Measurements from ENCODE around the gene BEST1. TPM values are rescaled to one million over a fixed set of nuclear protein-coding genes. Genes with fewer than 3 reads are reported as not detected.
A peak's percentile ranks its signal among the peaks of the same experiment; 100 is the strongest.

Gene BEST1
- total and polyA plus RNA-seq, 12 donors, result 0.39 to 4.9 (median 1.5) TPM

- intact Hi-C loops (cut with DNase I), result no loop called here
- no peak for DNase-seq
- ATAC-seq, result peak in 3 of 8 donors; percentile 16 to 24 (median 17)
- TF ChIP-seq CTCF (IDR thresholded peaks at IDR 0.05), result no peak
- Histone ChIP-seq H3K27me3 (no peaks in the 10 kb centered on the region), H3K36me3 (peaks cover 0 to 26% (median 5%) of the 10 kb centered on the region in 9 donors), H3K4me1 (peaks cover 10 to 60% (median 32%) of the 10 kb centered on the region in 9 donors), H3K4me3 (no peak overlapping the region), H3K9me3 (no peaks in the 10 kb centered on the region), H3K27ac (peak overlapping the region in 6 of 10 donors; percentile 19 to 65 (median 49))
- 76 to 79% methylated on average over 13 of the region's 13 CpGs for WGBS, 2 donors
These were observed 39.7 kb upstream of the BEST1 start for GRCh38 chr11:61910187-61911127.

GRCh38 chr11:61911128-61911700 is 38.9 kb upstream of the BEST1 start:
- WGBS, 2 donors, result 68 to 74% methylated on average over 7 of the region's 7 CpGs
- Histone ChIP-seq H3K4me3 (no peak overlapping the region), H3K4me1 (peaks cover 10 to 61% (median 32%) of the 10 kb centered on the region in 9 donors), H3K9me3 (no peaks in the 10 kb centered on the region), H3K27ac (peak overlapping the region in 7 of 10 donors; percentile 1 to 65 (median 48)), H3K27me3 (peaks cover 0 to under 1% (median 0%) of the 10 kb centered on the region in 7 donors), H3K36me3 (peaks cover 0 to 19% (median 4%) of the 10 kb centered on the region in 9 donors)
- DNase-seq (no peak), ATAC-seq (peak in 1 of 8 donors; percentile 2)
- intact Hi-C loops (cut with DNase I), result no loop called here
- TF ChIP-seq CTCF (IDR thresholded peaks at IDR 0.05), result no peak

GRCh38 chr11:61911701-61912529 is 38.2 kb upstream of the BEST1 start:
- H3K27me3 ChIP-seq, result peaks cover 0 to 7% (median 0%) of the 10 kb centered on the region in 7 donors
- peaks cover 10 to 68% (median 32%) of the 10 kb centered on the region in 9 donors for H3K4me1 ChIP-seq
- DNase-seq (peak in 1 of 2 donors; percentile 3), ATAC-seq (peak in 1 of 8 donors; percentile 1)
- intact Hi-C loops (cut with DNase I), result no loop called here
- WGBS, 2 donors, result 66 to 76% methylated on average over 17 of the region's 17 CpGs
- peaks cover 0 to 12% (median 0%) of the 10 kb centered on the region in 9 donors for H3K36me3 ChIP-seq
- peak overlapping the region in 8 of 10 donors; percentile 1 to 65 (median 46) for H3K27ac ChIP-seq
- no peak overlapping the region for H3K4me3 ChIP-seq
- no peak for TF ChIP-seq CTCF (IDR thresholded peaks at IDR 0.05)
- H3K9me3 ChIP-seq, result no peaks in the 10 kb centered on the region

All from heart right ventricle (tissue), 16 donors.